ENCODE results near the gene PLCD3.

Gene PLCD3

GRCh38 chr17:45149669-45150664 is 17.7 kb upstream of the PLCD3 start:
- DNase-seq (ENCODE audit: low read depth): no peak
- in situ Hi-C loops (cut with HindIII; ENCODE audit: low sequenced_read_pairs): no loop called here
- TF ChIP-seq CTCF (IDR thresholded peaks at IDR 0.05; ENCODE audit: low read depth, low read length, missing control alignments): no peak
- peak overlapping the region; percentile 78 for H3K4me3 ChIP-seq (ENCODE audit: low read depth, low read length)

GRCh38 chr17:45149037-45149668 is 16.8 kb upstream of the PLCD3 start:
- H3K4me3 ChIP-seq (ENCODE audit: low read depth, low read length): peak overlapping the region; percentile 78
- in situ Hi-C loops (cut with HindIII; ENCODE audit: low sequenced_read_pairs): no loop called here
- peak; percentile 86 for TF ChIP-seq CTCF (IDR thresholded peaks at IDR 0.05; ENCODE audit: low read depth, low read length, missing control alignments)
- DNase-seq (ENCODE audit: low read depth): no peak

GRCh38 chr17:45148183-45149036 is 16.1 kb upstream of the PLCD3 start, which contains the start of gene HEXIM1:
Gene HEXIM1 (plus strand): TSS chr17:45148475. CDS start chr17:45149191, 716 bp downstream.
- H3K4me3 ChIP-seq (ENCODE audit: low read depth, low read length): peak within 1 kb of the TSS; percentile 78
- in situ Hi-C loops (cut with HindIII; ENCODE audit: low sequenced_read_pairs): no loop called here
- no peak for TF ChIP-seq CTCF (IDR thresholded peaks at IDR 0.05; ENCODE audit: low read depth, low read length, missing control alignments)
- peak; percentile 99 for DNase-seq (ENCODE audit: low read depth)

- peak overlapping the region; percentile 78 for H3K4me3 ChIP-seq (ENCODE audit: low read depth, low read length)
- in situ Hi-C loops (cut with HindIII; ENCODE audit: low sequenced_read_pairs): no loop called here
- peak; percentile 93 for DNase-seq (ENCODE audit: low read depth)
- TF ChIP-seq CTCF (IDR thresholded peaks at IDR 0.05; ENCODE audit: low read depth, low read length, missing control alignments): no peak
Observed at GRCh38 chr17:45147581-45148182, 15.4 kb upstream of the PLCD3 start.

GRCh38 chr17:45146890-45147580 is 14.7 kb upstream of the PLCD3 start:
- no peak for TF ChIP-seq CTCF (IDR thresholded peaks at IDR 0.05; ENCODE audit: low read depth, low read length, missing control alignments)
- H3K4me3 ChIP-seq (ENCODE audit: low read depth, low read length): peak overlapping the region; percentile 78
- in situ Hi-C loops (cut with HindIII; ENCODE audit: low sequenced_read_pairs): no loop called here
- DNase-seq (ENCODE audit: low read depth): no peak
